Aorta (tissue), 5 donors: ENCODE results near the gene TLR7. TPM values are rescaled to one million over a fixed set of nuclear protein-coding genes. Genes with fewer than 3 reads are reported as not detected.

ENCODE experiments used
- ATAC-seq: fragments of 200-7000 bp; cut with Tn5 transposase; one replicate; pipeline ENCODE4 v1.9.1; 2022; ENCODE audit warnings: moderate library complexity; ENCODE audit not compliant: low FRiP score
- DNase-seq, 2 donors: peaks; one replicate each; pipeline ENCODE4 v3.0.0-alpha.2; 2020
- H3K27ac ChIP-seq, 2 donors: one replicate each; pipeline ENCODE4 v1.5.1; 2013; ENCODE audit warnings: low read length in 2 of 2, mild to moderate bottlenecking in 2 of 2, moderate library complexity in 2 of 2, control low read depth in 1 of 2, inconsistent platforms in 1 of 2, low read depth in 1 of 2
- H3K27me3 ChIP-seq, 2 donors: one replicate each; pipeline ENCODE4 v1.6.1; 2013; ENCODE audit warnings: control low read depth in 1 of 2, low read length in 1 of 2, mild to moderate bottlenecking in 1 of 2, moderate library complexity in 1 of 2; ENCODE audit not compliant: insufficient read depth in 2 of 2, control insufficient read depth in 1 of 2
- H3K36me3 ChIP-seq, 2 donors: one replicate each; pipeline ENCODE4 v1.6.1; 2013; ENCODE audit warnings: control low read depth in 1 of 2, low read length in 1 of 2, mild to moderate bottlenecking in 1 of 2; ENCODE audit not compliant: insufficient read depth in 2 of 2, control insufficient read depth in 1 of 2
- H3K4me1 ChIP-seq, 2 donors: one replicate each; pipeline ENCODE4 v1.6.1; 2013; ENCODE audit warnings: low read length in 2 of 2, control low read depth in 1 of 2, mild to moderate bottlenecking in 1 of 2, moderate library complexity in 1 of 2; ENCODE audit not compliant: insufficient read depth in 2 of 2, control insufficient read depth in 1 of 2
- H3K4me3 ChIP-seq, 2 donors: one replicate each; pipeline ENCODE4 v1.5.1; 2013; ENCODE audit warnings: low read length in 2 of 2, control low read depth in 1 of 2, mild to moderate bottlenecking in 1 of 2
- H3K9me3 ChIP-seq: one replicate; pipeline ENCODE4 v1.6.1; 2013; ENCODE audit warnings: mild to moderate bottlenecking, low read length; ENCODE audit not compliant: control insufficient read depth
- WGBS, 2 donors: extraction: QIAGEN DNeasy Blood & Tissue Kit; methylation state at CpG; one replicate each; pipeline ENCODE4 v1.1.7; 2013; 5-methylcytosine and 5-hydroxymethylcytosine counted together
- intact Hi-C, 2 donors: fragments of 100-400 bp; cut with DNase I; formaldehyde crosslinking; loops; one replicate each; pipeline versions ENCODE4 v1.14.2 to v1.15.0; 2022
- polyA plus RNA-seq, 2 donors: library from polyadenylated mRNA; stranded (reverse); fragments of 200-250 nt; gene quantifications; one replicate each; pipeline ENCODE4 v1.2.3, GENCODE V29; 2013
- total RNA-seq, 2 donors: library from RNA; stranded (reverse); fragmentation: NEBNext Ultra II Directional; extraction: Animal tissue kit (Norgen Biotek cat#: 25700); gene quantifications; one replicate each; pipeline ENCODE4 v1.2.1, GENCODE V29; 2021
- donor health status: healthy with polysubstance abuse.
- donor health status: Bipolar disorder and iron deficiency.
- donor health status: DM: no; HTN: no; CAD: no.
- donor health status: DM: no; HTN: no; CAD: no.
- donor health status: DM: yes; HTN: yes; CAD: no.

Gene TLR7
- total and polyA plus RNA-seq, 4 donors, result 0.08 to 6.4 (median 1.3) TPM

GRCh38 chrX:12910423-12911121 lies 43.7 kb downstream of the TLR7 start:
- no peaks in the 10 kb centered on the region for H3K4me1 ChIP-seq
- no peaks in the 10 kb centered on the region for H3K36me3 ChIP-seq
- H3K27me3 ChIP-seq, result no peaks in the 10 kb centered on the region
- no peak overlapping the region for H3K4me3 ChIP-seq
- H3K9me3 ChIP-seq, result no peaks in the 10 kb centered on the region
- no peak overlapping the region for H3K27ac ChIP-seq
- 57 to 70% methylated on average over 9 to 10 of the region's 10 CpGs for WGBS, 2 donors
- DNase-seq (no peak), ATAC-seq (no peak)
- intact Hi-C loops, result no loop called here

- 65 to 90% methylated on average over 2 of the region's 2 CpGs for WGBS, 2 donors
- intact Hi-C loops, result no loop called here
These were observed 44.2 kb downstream of the TLR7 start for GRCh38 chrX:12911122-12911470.

GRCh38 chrX:12912791-12913482 lies 46.1 kb downstream of the TLR7 start:
- intact Hi-C loops, result no loop called here

More at GRCh38 chrX:12911122-12911470, 44.2 kb downstream of the TLR7 start:
- H3K4me3 ChIP-seq, result no peak overlapping the region
- H3K4me1 ChIP-seq, result no peaks in the 10 kb centered on the region
- no peaks in the 10 kb centered on the region for H3K36me3 ChIP-seq
- DNase-seq (no peak), ATAC-seq (no peak)
- H3K27me3 ChIP-seq, result no peaks in the 10 kb centered on the region
- H3K27ac ChIP-seq, result no peak overlapping the region
- H3K9me3 ChIP-seq, result no peaks in the 10 kb centered on the region

DNA sequence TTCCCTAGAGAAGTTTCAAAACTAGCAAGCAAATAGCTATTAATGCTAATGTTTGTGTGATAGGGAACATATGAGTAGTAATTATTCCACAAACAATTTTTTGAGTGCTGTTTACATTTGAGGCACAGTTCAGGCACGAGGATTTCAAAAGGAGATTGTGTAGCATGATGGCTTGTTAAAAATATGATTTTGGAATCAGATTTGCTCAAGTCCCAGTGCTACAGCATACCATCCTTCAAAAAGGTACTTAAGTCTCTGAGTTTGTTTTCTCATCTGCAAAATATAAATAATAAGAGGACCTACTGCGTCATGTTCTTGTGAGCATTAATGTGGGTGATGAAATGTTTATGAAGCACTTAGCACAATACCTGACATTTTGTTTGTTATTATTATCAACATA lies 50.9 kb downstream of the TLR7 start:
- no peaks in the 10 kb centered on the region for H3K36me3 ChIP-seq
- H3K27ac ChIP-seq, result no peak overlapping the region
- no peak overlapping the region for H3K4me3 ChIP-seq
- no peaks in the 10 kb centered on the region for H3K4me1 ChIP-seq
- H3K27me3 ChIP-seq, result no peaks in the 10 kb centered on the region
- ATAC-seq, result no peak
- intact Hi-C loops, result no loop called here
- no peaks in the 10 kb centered on the region for H3K9me3 ChIP-seq
- DNase-seq, result no peak
- WGBS, 2 donors, result 47 to 61% methylated on average over 2 of the region's 2 CpGs

More at GRCh38 chrX:12912791-12913482, 46.1 kb downstream of the TLR7 start:
- ATAC-seq (no peak), DNase-seq (no peak)
- Histone ChIP-seq H3K4me1 (no peaks in the 10 kb centered on the region), H3K36me3 (no peaks in the 10 kb centered on the region), H3K4me3 (no peak overlapping the region), H3K9me3 (no peaks in the 10 kb centered on the region), H3K27ac (no peak overlapping the region), H3K27me3 (no peaks in the 10 kb centered on the region)
- 65 to 68% methylated on average over 5 of the region's 5 CpGs for WGBS, 2 donors

GRCh38 chrX:12919051-12919450 lies 52.2 kb downstream of the TLR7 start:
- no peaks in the 10 kb centered on the region for H3K9me3 ChIP-seq
- 77 to 79% methylated on average over 10 of the region's 10 CpGs for WGBS, 2 donors
- DNase-seq (no peak), ATAC-seq (no peak)
- H3K27ac ChIP-seq, result no peak overlapping the region
- no peaks in the 10 kb centered on the region for H3K4me1 ChIP-seq
- no peaks in the 10 kb centered on the region for H3K27me3 ChIP-seq
- no peaks in the 10 kb centered on the region for H3K36me3 ChIP-seq
- intact Hi-C loops, result no loop called here
- no peak overlapping the region for H3K4me3 ChIP-seq

DNA sequence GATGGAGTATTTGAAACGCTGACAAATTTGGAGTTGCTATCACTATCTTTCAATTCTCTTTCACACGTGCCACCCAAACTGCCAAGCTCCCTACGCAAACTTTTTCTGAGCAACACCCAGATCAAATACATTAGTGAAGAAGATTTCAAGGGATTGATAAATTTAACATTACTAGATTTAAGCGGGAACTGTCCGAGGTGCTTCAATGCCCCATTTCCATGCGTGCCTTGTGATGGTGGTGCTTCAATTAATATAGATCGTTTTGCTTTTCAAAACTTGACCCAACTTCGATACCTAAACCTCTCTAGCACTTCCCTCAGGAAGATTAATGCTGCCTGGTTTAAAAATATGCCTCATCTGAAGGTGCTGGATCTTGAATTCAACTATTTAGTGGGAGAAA lies 52.7 kb downstream of the TLR7 start:
- H3K9me3 ChIP-seq, result no peaks in the 10 kb centered on the region
- intact Hi-C loops, result no loop called here
- WGBS, 2 donors, result 72 to 78% methylated on average over 8 of the region's 8 CpGs
- H3K4me3 ChIP-seq, result no peak overlapping the region
- H3K36me3 ChIP-seq, result no peaks in the 10 kb centered on the region
- ATAC-seq, result no peak
- H3K4me1 ChIP-seq, result no peaks in the 10 kb centered on the region
- no peak overlapping the region for H3K27ac ChIP-seq
- no peak for DNase-seq
- H3K27me3 ChIP-seq, result no peaks in the 10 kb centered on the region

GRCh38 chrX:12920990-12921389 lies 54.1 kb downstream of the TLR7 start:
- DNase-seq (no peak), ATAC-seq (no peak)
- Histone ChIP-seq H3K4me1 (no peaks in the 10 kb centered on the region), H3K27me3 (no peaks in the 10 kb centered on the region), H3K9me3 (no peaks in the 10 kb centered on the region), H3K4me3 (no peak overlapping the region), H3K36me3 (no peaks in the 10 kb centered on the region), H3K27ac (no peak overlapping the region)
- 68 to 78% methylated on average over 8 of the region's 8 CpGs for WGBS, 2 donors
- intact Hi-C loops, result no loop called here

GRCh38 chrX:12921886-12922598 lies 55.2 kb downstream of the TLR7 start:
- intact Hi-C loops, result no loop called here

GRCh38 chrX:12922599-12922919 lies 55.7 kb downstream of the TLR7 start:
- Histone ChIP-seq H3K27me3 (no peaks in the 10 kb centered on the region), H3K4me3 (no peak overlapping the region), H3K4me1 (no peaks in the 10 kb centered on the region), H3K27ac (no peak overlapping the region), H3K36me3 (no peaks in the 10 kb centered on the region), H3K9me3 (no peaks in the 10 kb centered on the region)
- ATAC-seq (no peak), DNase-seq (no peak)
- intact Hi-C loops, result no loop called here

More at GRCh38 chrX:12921886-12922598, 55.2 kb downstream of the TLR7 start:
- Histone ChIP-seq H3K27ac (no peak overlapping the region), H3K4me3 (no peak overlapping the region), H3K4me1 (no peaks in the 10 kb centered on the region), H3K9me3 (no peaks in the 10 kb centered on the region), H3K27me3 (no peaks in the 10 kb centered on the region), H3K36me3 (no peaks in the 10 kb centered on the region)
- DNase-seq (no peak), ATAC-seq (no peak)
- WGBS, 2 donors, result 77 to 84% methylated on average over 10 of the region's 10 CpGs
